GM19238 (cell line): ENCODE results near the gene MKRN2.
"Not testable (repeated sequence)": the region's sequence is repeated elsewhere in the genome, so short reads cannot be mapped to it uniquely, and the experiment has no call there.

Experiments
- DNase-seq: peaks from one replicate; pipeline ENCODE4 v3.0.0; 2011; ENCODE audit warnings: low spot score; ENCODE audit not compliant: insufficient read length

The MKRN2 gene

GRCh38 chr3:12630292-12630691 is 73.4 kb downstream of the MKRN2 start:
- no peak for DNase-seq

DNA sequence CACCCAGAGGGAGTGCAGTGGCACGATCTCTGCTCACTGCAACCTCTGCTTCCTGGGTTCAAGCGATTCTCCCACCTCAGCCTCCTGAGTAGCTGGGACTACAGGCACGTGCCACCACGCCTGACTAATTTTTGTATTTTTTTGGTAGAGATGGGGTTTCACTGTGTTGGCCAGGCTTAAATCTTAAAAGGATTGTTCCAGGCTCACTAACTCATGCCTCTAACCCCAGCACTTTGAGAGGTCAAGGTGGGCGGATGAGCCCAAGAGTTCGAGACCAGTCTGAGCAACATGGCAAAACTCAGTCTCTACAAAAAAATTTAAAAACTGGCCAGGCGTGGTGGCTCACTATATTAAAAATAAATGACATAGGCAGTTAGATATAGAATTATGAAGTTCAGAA is 74.0 kb downstream of the MKRN2 start:
- DNase-seq, result not testable (repeated sequence)

- no peak for DNase-seq
Observed at GRCh38 chr3:12632523-12632922, 75.6 kb downstream of the MKRN2 start.

- DNase-seq, result no peak
Observed at GRCh38 chr3:12633108-12633507, 76.2 kb downstream of the MKRN2 start.
